Neural cell (in vitro differentiated cells): ENCODE measurements around the gene RFX3. TPM values are rescaled to one million over a fixed set of nuclear protein-coding genes. Genes with fewer than 3 reads are reported as not detected.

Source experiments
- H2AFZ ChIP-seq: fragments of 200-600, 300-800 bp; sonication (generic), shearing (Covaris generic); 2 replicates; pipeline ENCODE4 v1.6.0; 2014; ENCODE audit warnings: low read depth, mild to moderate bottlenecking, antibody characterized with exemption, low read length, moderate library complexity
- H3F3A ChIP-seq: fragments of 200-600 bp; shearing (Covaris generic); 2 replicates; pipeline ENCODE4 v1.6.1; 2016; ENCODE audit warnings: mild to moderate bottlenecking, moderate library complexity, mixed read lengths, antibody characterized with exemption, low read length; ENCODE audit not compliant: insufficient read depth, poor library complexity, severe bottlenecking
- H3K27ac ChIP-seq: fragments of 200-600, 300-800 bp; sonication (generic), shearing (Covaris generic); 2 replicates; pipeline ENCODE4 v1.5.1; 2014; ENCODE audit warnings: mild to moderate bottlenecking, low read length, moderate library complexity
- H3K27me3 ChIP-seq: fragments of 300-800, 200-600 bp; sonication (generic), shearing (Covaris generic); 2 replicates; pipeline ENCODE4 v1.6.0; 2014; ENCODE audit warnings: mild to moderate bottlenecking, low read depth, low read length, moderate library complexity; ENCODE audit not compliant: insufficient read depth
- H3K36me3 ChIP-seq: fragments of 300-800, 200-600 bp; sonication (generic), shearing (Covaris generic); 2 replicates; pipeline ENCODE4 v1.5.1; 2014; ENCODE audit warnings: mild to moderate bottlenecking, antibody characterized with exemption, low read length, moderate library complexity; ENCODE audit not compliant: insufficient read depth
- H3K4me2 ChIP-seq: fragments of 300-800, 200-600 bp; sonication (generic), shearing (Covaris generic); 2 replicates; pipeline ENCODE4 v1.6.0; 2014; ENCODE audit warnings: mild to moderate bottlenecking, low read length
- H3K4me3 ChIP-seq: fragments of 300-800, 200-600 bp; sonication (generic), shearing (Covaris generic); 2 replicates; pipeline ENCODE4 v1.5.1; 2014; ENCODE audit warnings: mild to moderate bottlenecking, low read length, moderate library complexity
- H3K79me2 ChIP-seq: fragments of 200-600 bp; shearing (Covaris generic); replicated peaks from 2 replicates; pipeline ENCODE4 v1.6.0; 2014; ENCODE audit warnings: mild to moderate bottlenecking, low read length, moderate library complexity; ENCODE audit not compliant: insufficient read depth
- H3K9ac ChIP-seq: fragments of 300-800, 200-600 bp; sonication (generic), shearing (Covaris generic); 2 replicates; pipeline ENCODE4 v1.6.1; 2016; ENCODE audit warnings: mild to moderate bottlenecking, low read length, mixed read lengths
- H3K9me2 ChIP-seq: fragments of 200-600 bp; shearing (Covaris generic); 2 replicates; pipeline ENCODE4 v1.6.1; 2016; ENCODE audit warnings: mild to moderate bottlenecking, low read length, mixed read lengths; ENCODE audit not compliant: insufficient read depth
- H3K9me3 ChIP-seq: fragments of 200-600, 300-800 bp; sonication (generic), shearing (Covaris generic); 2 replicates; pipeline ENCODE4 v1.6.1; 2016; ENCODE audit warnings: mild to moderate bottlenecking, mixed run types, low read length, moderate library complexity, mixed read lengths
- H4K20me1 ChIP-seq: fragments of 200-600 bp; shearing (Covaris generic); 2 replicates; pipeline ENCODE4 v1.6.1; 2016; ENCODE audit warnings: mild to moderate bottlenecking, mixed run types; ENCODE audit not compliant: insufficient read depth
- EP300 ChIP-seq: fragments of 450-650 bp; conservative IDR thresholded peaks from 2 replicates; pipeline ENCODE4 v1.6.1; 2014; ENCODE audit warnings: antibody characterized with exemption, mild to moderate bottlenecking, moderate library complexity; ENCODE audit not compliant: poor library complexity, severe bottlenecking
- EZH2 ChIP-seq: fragments of 200-600, 300-800 bp; shearing (Covaris generic), sonication (generic); IDR thresholded peaks from 2 replicates; pipeline ENCODE4 v1.6.1; 2014; ENCODE audit warnings: antibody characterized with exemption, low read length, borderline replicate concordance, mild to moderate bottlenecking; ENCODE audit not compliant: insufficient read depth, poor library complexity, severe bottlenecking
- MXI1 ChIP-seq: fragments of 450-650 bp; conservative IDR thresholded peaks from 2 replicates; pipeline ENCODE4 v1.6.1; 2014; ENCODE audit warnings: antibody characterized with exemption, mild to moderate bottlenecking; ENCODE audit not compliant: poor library complexity, severe bottlenecking
- POLR2AphosphoS5 ChIP-seq: IDR thresholded peaks from 2 replicates; pipeline ENCODE4 v1.6.1; 2012
- RAD21 ChIP-seq: fragments of 450-650 bp; conservative IDR thresholded peaks from 2 replicates; pipeline ENCODE4 v1.6.1; 2014; ENCODE audit warnings: antibody characterized with exemption, mild to moderate bottlenecking, moderate library complexity
- SMC3 ChIP-seq: fragments of 450-650 bp; conservative IDR thresholded peaks from 2 replicates; pipeline ENCODE4 v1.6.1; 2014; ENCODE audit warnings: antibody characterized with exemption, mild to moderate bottlenecking, moderate library complexity; ENCODE audit not compliant: poor library complexity
- TAF1 ChIP-seq: IDR thresholded peaks from 2 replicates; pipeline ENCODE4 v1.6.1; 2012; ENCODE audit warnings: low read depth
- polyA plus RNA-seq: library from polyadenylated mRNA; depleted of rRNA; stranded (reverse); fragments of >200 nt; gene quantifications from 2 replicates; pipeline ENCODE4 v1.2.3, GENCODE V29; 2014
- TF ChIP-seq, protein P1 (sequence below): fragments of 450-650 bp; IDR thresholded peaks from 2 replicates; pipeline ENCODE4 v1.5.1; 2014; ENCODE audit warnings: antibody characterized with exemption, mild to moderate bottlenecking, moderate library complexity; ENCODE audit not compliant: poor library complexity, severe bottlenecking
- TF ChIP-seq, protein P2 (sequence below): IDR thresholded peaks from 2 replicates; pipeline ENCODE4 v1.6.1; 2012; ENCODE audit warnings: borderline replicate concordance

The RFX3 gene
- polyA plus RNA-seq, 1 donor from 2014 or later: 27.6 TPM

DNA sequence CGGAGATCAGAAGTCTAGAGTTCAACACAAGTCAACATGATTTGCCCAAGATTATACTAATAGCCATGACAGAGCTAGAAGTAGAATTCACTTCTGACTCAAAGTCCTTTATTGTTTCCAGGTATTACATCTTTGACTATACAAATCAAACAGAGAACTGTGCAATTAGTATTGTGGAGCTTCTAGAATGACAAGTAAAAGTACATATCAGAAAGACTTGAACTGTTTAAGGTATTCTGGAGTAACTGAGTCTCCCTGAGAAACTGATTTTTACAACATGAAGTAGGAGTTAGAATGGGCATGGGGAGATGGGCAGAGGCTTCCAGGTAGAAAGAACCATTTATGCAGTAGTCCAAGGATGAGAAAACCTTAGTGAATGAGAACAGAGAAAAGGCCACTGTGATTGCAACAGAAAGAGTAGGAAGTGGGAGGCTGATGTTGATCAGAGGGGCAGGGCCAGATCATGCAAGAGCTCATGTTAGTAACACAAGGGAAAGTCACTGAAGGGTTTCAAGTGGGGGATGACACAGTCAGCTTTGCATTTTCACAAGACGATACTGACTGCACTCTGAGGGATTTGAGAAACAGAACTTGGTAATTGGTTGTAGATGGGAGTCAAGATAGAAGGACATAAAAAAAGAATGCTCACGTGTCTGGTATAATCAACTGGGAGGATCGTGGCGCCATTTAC is 280.7 kb downstream of the RFX3 start:
- Histone ChIP-seq H3K9ac (no peak overlapping the region), H3K9me3 (no peaks in the 10 kb centered on the region), H3K36me3 (no peaks in the 10 kb centered on the region), H4K20me1 (no peaks in the 10 kb centered on the region), H3K9me2 (no peaks in the 10 kb centered on the region), H3K27me3 (no peaks in the 10 kb centered on the region), H2AFZ (no peak overlapping the region), H3F3A (peaks cover 3% of the 10 kb centered on the region), H3K4me3 (no peak overlapping the region), H3K4me2 (no peak overlapping the region), H3K27ac (no peak overlapping the region), H3K79me2 (no peaks in the 10 kb centered on the region)
- TF ChIP-seq MXI1: no peak
- no peak for TF ChIP-seq EZH2
- TF ChIP-seq, protein P1, sequence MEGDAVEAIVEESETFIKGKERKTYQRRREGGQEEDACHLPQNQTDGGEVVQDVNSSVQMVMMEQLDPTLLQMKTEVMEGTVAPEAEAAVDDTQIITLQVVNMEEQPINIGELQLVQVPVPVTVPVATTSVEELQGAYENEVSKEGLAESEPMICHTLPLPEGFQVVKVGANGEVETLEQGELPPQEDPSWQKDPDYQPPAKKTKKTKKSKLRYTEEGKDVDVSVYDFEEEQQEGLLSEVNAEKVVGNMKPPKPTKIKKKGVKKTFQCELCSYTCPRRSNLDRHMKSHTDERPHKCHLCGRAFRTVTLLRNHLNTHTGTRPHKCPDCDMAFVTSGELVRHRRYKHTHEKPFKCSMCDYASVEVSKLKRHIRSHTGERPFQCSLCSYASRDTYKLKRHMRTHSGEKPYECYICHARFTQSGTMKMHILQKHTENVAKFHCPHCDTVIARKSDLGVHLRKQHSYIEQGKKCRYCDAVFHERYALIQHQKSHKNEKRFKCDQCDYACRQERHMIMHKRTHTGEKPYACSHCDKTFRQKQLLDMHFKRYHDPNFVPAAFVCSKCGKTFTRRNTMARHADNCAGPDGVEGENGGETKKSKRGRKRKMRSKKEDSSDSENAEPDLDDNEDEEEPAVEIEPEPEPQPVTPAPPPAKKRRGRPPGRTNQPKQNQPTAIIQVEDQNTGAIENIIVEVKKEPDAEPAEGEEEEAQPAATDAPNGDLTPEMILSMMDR: no peak
- no peak for TF ChIP-seq SMC3
- no peak for TF ChIP-seq RAD21
- TF ChIP-seq EP300: no peak
- TF ChIP-seq TAF1: no peak

DNA sequence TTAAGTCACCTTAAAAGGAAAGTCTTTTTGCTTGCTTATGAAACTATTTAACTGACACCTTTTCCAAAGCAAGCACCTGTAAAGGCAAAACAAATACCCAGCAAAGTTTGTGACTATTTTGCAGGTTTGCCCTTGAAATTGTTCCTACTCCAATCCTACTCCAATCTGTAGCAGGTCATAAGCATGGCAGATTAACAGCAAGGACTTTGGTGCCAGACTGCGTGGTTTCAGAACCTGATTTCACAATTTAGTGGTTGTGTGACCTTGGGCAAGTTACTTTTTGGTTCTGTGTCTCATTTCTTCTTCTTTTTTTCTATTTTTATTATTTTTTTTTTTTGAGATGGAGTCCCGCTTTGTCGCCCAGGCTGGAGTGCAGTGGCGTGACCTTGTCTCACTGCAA is 282.1 kb downstream of the RFX3 start:
- no peaks in the 10 kb centered on the region for H3K9me3 ChIP-seq
- H3K9me2 ChIP-seq: no peaks in the 10 kb centered on the region
- H3F3A ChIP-seq: peaks cover 3% of the 10 kb centered on the region
- H3K27ac ChIP-seq: no peak overlapping the region
- H2AFZ ChIP-seq: no peak overlapping the region
- no peak overlapping the region for H3K9ac ChIP-seq
- no peaks in the 10 kb centered on the region for H3K36me3 ChIP-seq
- H3K79me2 ChIP-seq: no peaks in the 10 kb centered on the region
- H3K27me3 ChIP-seq: no peaks in the 10 kb centered on the region
- no peak overlapping the region for H3K4me2 ChIP-seq
- H4K20me1 ChIP-seq: no peaks in the 10 kb centered on the region
- H3K4me3 ChIP-seq: no peak overlapping the region
- TF ChIP-seq TAF1: no peak
- no peak for TF ChIP-seq POLR2AphosphoS5
- TF ChIP-seq, protein P1: no peak
- TF ChIP-seq RAD21: no peak
- TF ChIP-seq, protein P2, sequence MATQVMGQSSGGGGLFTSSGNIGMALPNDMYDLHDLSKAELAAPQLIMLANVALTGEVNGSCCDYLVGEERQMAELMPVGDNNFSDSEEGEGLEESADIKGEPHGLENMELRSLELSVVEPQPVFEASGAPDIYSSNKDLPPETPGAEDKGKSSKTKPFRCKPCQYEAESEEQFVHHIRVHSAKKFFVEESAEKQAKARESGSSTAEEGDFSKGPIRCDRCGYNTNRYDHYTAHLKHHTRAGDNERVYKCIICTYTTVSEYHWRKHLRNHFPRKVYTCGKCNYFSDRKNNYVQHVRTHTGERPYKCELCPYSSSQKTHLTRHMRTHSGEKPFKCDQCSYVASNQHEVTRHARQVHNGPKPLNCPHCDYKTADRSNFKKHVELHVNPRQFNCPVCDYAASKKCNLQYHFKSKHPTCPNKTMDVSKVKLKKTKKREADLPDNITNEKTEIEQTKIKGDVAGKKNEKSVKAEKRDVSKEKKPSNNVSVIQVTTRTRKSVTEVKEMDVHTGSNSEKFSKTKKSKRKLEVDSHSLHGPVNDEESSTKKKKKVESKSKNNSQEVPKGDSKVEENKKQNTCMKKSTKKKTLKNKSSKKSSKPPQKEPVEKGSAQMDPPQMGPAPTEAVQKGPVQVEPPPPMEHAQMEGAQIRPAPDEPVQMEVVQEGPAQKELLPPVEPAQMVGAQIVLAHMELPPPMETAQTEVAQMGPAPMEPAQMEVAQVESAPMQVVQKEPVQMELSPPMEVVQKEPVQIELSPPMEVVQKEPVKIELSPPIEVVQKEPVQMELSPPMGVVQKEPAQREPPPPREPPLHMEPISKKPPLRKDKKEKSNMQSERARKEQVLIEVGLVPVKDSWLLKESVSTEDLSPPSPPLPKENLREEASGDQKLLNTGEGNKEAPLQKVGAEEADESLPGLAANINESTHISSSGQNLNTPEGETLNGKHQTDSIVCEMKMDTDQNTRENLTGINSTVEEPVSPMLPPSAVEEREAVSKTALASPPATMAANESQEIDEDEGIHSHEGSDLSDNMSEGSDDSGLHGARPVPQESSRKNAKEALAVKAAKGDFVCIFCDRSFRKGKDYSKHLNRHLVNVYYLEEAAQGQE: no peak
- no peak for TF ChIP-seq EZH2
